Stimulated activated naive CD8-positive, alpha-beta T cell treated with anti-CD3 and anti-CD28 coated beads, Interleukin-15, Interleukin-2, amounts not matched to agents 100 U/mL and 50 U/mL, for 24 hours (primary cell): ENCODE results near the gene MYCN.

Experiments
- ATAC-seq: fragments of 150-1000 bp; cut with Tn5 transposase; one replicate; pipeline ENCODE4 v1.10.0; 2021
- DNase-seq: peaks from one replicate; pipeline ENCODE4 v3.0.0; 2021

MYCN gene

GRCh38 chr2:15931319-15931890, 8.9 kb upstream of the MYCN start:
- ATAC-seq = no peak
- DNase-seq = no peak

- ATAC-seq = no peak
- DNase-seq = no peak
Measured at GRCh38 chr2:15931950-15932349, 8.4 kb upstream of the MYCN start.

- DNase-seq (no peak), ATAC-seq (no peak)
Measured at GRCh38 chr2:15932394-15933183, 7.8 kb upstream of the MYCN start.

- DNase-seq = no peak
- no peak for ATAC-seq
Measured at GRCh38 chr2:15933184-15933845, 7.0 kb upstream of the MYCN start.

GRCh38 chr2:15934291-15934945, 5.9 kb upstream of the MYCN start:
- ATAC-seq (no peak), DNase-seq (no peak)

GRCh38 chr2:15935189-15935588, 5.2 kb upstream of the MYCN start:
- DNase-seq = no peak

GRCh38 chr2:15935675-15936074, 4.7 kb upstream of the MYCN start:
- DNase-seq = no peak
- ATAC-seq = no peak

More at GRCh38 chr2:15935189-15935588, 5.2 kb upstream of the MYCN start:
- no peak for ATAC-seq

- DNase-seq (no peak), ATAC-seq (no peak)
Measured at GRCh38 chr2:15936277-15937104, 3.9 kb upstream of the MYCN start.

- ATAC-seq (no peak), DNase-seq (no peak)
Measured at GRCh38 chr2:15937105-15937881, 3.1 kb upstream of the MYCN start.

GRCh38 chr2:15937882-15938802, 2.2 kb upstream of the MYCN start:
- ATAC-seq (no peak), DNase-seq (no peak)

GRCh38 chr2:15938803-15939555, 1.4 kb upstream of the MYCN start:
- no peak for ATAC-seq
- no peak for DNase-seq

GRCh38 chr2:15939556-15939853, 845 bp upstream of the MYCN start:
- ATAC-seq (peak; percentile 55), DNase-seq (no peak)

GRCh38 chr2:15940661-15941480, 521 bp downstream of the MYCN start:
- DNase-seq (peak; percentile 10), ATAC-seq (peak; percentile 11)

- ATAC-seq (peak; percentile 26), DNase-seq (peak; percentile 35)
Measured at GRCh38 chr2:15941481-15941850, 1.1 kb downstream of the MYCN start.

- ATAC-seq (no peak), DNase-seq (peak; percentile 23)
Measured at GRCh38 chr2:15941871-15942710, 1.7 kb downstream of the MYCN start.

- ATAC-seq = no peak
- DNase-seq = peak; percentile 8
Measured at GRCh38 chr2:15942711-15943345, 2.5 kb downstream of the MYCN start.
